Measurements from ENCODE around the gene ACMSD.

Gene ACMSD

DNA sequence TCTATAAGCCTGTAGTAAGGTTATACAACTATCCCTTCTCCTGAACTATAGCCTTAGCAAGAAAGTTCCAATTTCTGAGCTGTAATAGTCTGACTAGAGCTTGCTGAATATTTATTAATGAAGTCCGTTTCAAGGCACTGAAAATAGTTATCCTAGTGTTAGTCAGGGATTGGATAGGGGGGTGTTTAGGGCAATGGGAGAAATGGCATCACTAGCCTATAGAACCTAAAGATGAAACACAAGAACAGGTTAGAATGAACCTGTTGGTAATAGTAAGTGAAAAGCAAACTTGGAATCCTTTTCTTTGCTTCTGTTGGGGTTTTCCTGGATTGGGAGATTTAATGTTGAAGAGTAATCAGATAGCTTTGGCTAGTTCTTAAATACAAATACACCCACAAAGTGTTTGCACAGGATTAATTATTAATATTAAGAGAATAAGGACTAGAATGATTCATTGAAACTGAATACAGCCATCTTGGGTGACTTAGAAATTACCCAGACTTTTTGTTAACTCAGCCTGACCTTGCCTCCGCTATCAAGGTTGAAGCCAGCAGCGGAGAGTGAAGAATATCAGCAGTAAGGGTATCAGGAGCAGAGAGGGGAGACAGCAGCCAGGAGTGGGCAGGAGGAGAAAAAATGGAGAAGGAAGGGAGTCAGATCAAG is 94.6 kb downstream of the ACMSD start:
- TF ChIP-seq, protein P1, sequence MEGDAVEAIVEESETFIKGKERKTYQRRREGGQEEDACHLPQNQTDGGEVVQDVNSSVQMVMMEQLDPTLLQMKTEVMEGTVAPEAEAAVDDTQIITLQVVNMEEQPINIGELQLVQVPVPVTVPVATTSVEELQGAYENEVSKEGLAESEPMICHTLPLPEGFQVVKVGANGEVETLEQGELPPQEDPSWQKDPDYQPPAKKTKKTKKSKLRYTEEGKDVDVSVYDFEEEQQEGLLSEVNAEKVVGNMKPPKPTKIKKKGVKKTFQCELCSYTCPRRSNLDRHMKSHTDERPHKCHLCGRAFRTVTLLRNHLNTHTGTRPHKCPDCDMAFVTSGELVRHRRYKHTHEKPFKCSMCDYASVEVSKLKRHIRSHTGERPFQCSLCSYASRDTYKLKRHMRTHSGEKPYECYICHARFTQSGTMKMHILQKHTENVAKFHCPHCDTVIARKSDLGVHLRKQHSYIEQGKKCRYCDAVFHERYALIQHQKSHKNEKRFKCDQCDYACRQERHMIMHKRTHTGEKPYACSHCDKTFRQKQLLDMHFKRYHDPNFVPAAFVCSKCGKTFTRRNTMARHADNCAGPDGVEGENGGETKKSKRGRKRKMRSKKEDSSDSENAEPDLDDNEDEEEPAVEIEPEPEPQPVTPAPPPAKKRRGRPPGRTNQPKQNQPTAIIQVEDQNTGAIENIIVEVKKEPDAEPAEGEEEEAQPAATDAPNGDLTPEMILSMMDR (IDR thresholded peaks at IDR 0.05; ENCODE audit: low read depth, low read length) = no peak
- DNase-seq (ENCODE audit: extremely low read depth, low read depth) = no peak

DNA sequence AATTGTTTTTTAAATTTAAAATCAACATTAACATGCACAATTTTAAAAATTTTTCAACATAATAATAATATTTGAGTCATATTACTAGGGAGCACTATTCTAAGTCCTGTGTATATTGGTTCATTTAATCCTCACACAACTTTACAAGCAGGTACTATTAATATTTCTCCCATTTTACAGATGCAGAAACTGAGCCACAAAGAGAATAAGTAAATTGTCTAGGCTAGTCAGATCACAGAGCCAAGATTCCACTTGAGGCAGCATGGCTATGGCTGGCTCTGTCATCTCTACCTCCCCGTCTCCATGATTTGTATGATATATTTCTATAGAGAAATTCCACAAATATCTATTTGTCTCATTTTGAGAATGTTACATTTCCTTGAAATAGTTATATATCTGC is 95.3 kb downstream of the ACMSD start:
- TF ChIP-seq, protein P1 (IDR thresholded peaks at IDR 0.05; ENCODE audit: low read depth, low read length) = no peak
- DNase-seq (ENCODE audit: extremely low read depth, low read depth) = no peak

DNA sequence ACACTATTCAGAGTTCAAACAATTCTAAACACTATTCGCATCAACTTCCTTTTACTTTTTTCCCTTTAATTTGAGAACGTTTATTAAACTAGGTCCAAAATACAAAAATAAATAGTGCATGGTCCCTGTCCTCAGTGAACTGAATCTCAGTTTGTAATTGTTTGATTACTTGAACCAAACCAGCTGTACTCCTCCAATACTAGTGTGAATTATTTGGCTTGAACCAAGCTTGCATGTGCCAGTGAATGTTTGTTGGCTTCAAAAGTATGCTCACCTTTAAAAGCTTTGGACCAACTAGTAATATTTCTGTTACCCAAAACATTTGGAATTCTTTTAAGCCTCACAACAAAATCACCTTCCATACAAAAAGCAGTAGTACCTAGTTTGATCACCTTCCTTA is 95.7 kb downstream of the ACMSD start:
- DNase-seq (ENCODE audit: extremely low read depth, low read depth) = no peak
- TF ChIP-seq, protein P1 (IDR thresholded peaks at IDR 0.05; ENCODE audit: low read depth, low read length) = no peak

DNA sequence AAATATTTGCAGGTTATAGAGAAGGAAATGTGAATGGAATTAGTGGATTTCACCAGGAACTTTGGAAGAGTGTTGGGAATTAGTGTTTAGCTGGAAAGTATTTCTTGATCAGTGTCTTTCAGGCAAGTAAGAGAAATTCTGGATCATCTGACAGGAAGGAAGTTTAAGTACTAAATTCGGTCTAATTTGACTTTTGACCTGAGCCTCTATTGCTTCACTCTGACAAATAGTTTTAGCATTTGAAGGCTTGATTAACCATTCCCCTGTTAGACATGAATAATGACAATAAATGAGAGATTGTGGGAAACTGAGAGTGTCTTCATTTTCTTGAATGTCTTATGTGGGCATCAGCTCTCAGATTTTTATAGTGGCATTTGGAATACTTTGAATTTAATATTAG is 96.2 kb downstream of the ACMSD start:
- no peak for DNase-seq (ENCODE audit: extremely low read depth, low read depth)

DNA sequence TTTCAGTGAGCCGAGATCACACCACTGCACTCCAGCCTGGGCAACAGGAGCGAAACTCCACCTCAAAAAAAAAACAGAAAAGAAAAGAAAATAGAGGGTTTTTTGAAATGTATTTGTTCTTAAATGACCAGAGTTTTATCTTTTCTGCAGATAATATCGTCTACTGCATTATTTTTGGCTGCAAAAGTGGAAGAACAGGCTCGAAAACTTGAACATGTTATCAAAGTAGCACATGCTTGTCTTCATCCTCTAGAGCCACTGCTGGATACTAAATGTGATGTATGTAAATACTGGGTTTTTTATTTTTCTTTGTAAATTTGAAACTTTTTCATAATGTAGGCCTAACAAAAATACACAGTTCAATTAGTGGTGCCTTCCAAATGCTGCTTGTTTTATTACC is 98.3 kb downstream of the ACMSD start:
- TF ChIP-seq, protein P1 (IDR thresholded peaks at IDR 0.05; ENCODE audit: low read depth, low read length) = no peak
- DNase-seq (ENCODE audit: extremely low read depth, low read depth) = no peak

More for the DNA sequence above, 96.2 kb downstream of the ACMSD start:
- TF ChIP-seq, protein P1 (IDR thresholded peaks at IDR 0.05; ENCODE audit: low read depth, low read length) = no peak

DNA sequence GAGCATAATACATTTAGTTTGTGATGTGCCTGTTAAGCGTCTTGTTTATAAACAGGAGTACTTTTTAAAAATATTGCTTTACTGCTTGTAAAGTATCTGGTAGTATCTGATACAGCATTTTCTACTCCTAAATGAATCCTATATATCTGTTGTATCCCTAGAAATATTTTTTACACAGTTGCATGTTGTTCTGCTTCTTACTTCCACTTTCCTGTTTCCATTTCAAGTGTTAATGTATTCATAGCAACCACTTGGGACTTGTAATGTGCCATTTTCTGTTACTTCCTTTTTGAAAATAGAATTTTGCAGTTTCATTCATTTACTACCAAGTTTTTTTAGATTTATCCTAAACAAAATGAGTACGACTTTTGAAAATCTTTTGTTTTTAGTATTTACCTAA is 105.1 kb downstream of the ACMSD start:
- DNase-seq (ENCODE audit: extremely low read depth, low read depth) = no peak
- TF ChIP-seq, protein P1 (IDR thresholded peaks at IDR 0.05; ENCODE audit: low read depth, low read length) = no peak

DNA sequence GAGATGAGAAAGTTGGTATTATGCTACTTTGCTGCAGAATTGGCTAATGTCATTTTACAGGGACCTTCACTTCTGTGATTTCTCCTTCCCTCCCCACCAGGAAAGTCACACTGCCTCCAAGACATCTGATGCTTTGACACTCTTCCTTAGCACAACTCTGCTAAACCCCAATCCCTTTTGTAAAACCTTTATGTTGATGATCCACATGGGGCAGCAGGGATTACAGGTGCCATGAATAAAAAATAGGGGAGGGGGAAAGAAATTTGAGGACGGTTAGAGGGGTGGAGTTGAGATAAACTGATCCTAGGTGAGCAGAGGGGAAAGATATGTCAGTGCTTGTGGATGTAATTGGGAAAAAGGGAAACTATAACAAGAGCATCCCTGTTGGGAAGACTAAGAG is 106.6 kb downstream of the ACMSD start:
- no peak for DNase-seq (ENCODE audit: extremely low read depth, low read depth)

More for the DNA sequence above, 106.6 kb downstream of the ACMSD start:
- TF ChIP-seq, protein P1 (IDR thresholded peaks at IDR 0.05; ENCODE audit: low read depth, low read length) = no peak

Data from AG09319 (cell line).